Neuronal stem cell (in vitro differentiated cells): ENCODE measurements around the gene ANKS1B.

Experiments used
- DNase-seq: peaks from one replicate; pipeline ENCODE4 v3.0.0-alpha.2; 2013; ENCODE audit warnings: low spot score
- H2AFZ ChIP-seq: one replicate; pipeline ENCODE4 v1.6.1; 2013; ENCODE audit warnings: mild to moderate bottlenecking, low read length, inconsistent platforms
- H2AK5ac ChIP-seq: 2 replicates; pipeline ENCODE4 v1.6.1; 2013; ENCODE audit warnings: low read depth, mild to moderate bottlenecking, inconsistent platforms, low read length, moderate library complexity, mixed read lengths
- H2BK120ac ChIP-seq: 2 replicates; pipeline ENCODE4 v1.6.1; 2013; ENCODE audit warnings: low read depth, mild to moderate bottlenecking, inconsistent platforms, low read length, moderate library complexity, mixed read lengths
- H2BK12ac ChIP-seq: one replicate; pipeline ENCODE4 v1.6.1; 2013; ENCODE audit warnings: low read length, inconsistent platforms
- H2BK15ac ChIP-seq: 2 replicates; pipeline ENCODE4 v1.6.1; 2013; ENCODE audit warnings: mild to moderate bottlenecking, low read length, inconsistent platforms, mixed read lengths
- H2BK5ac ChIP-seq: one replicate; pipeline ENCODE4 v1.6.1; 2013; ENCODE audit warnings: inconsistent platforms, mild to moderate bottlenecking, low read length, moderate library complexity
- H3K14ac ChIP-seq: one replicate; pipeline ENCODE4 v1.6.1; 2013; ENCODE audit warnings: low read length, inconsistent platforms
- H3K18ac ChIP-seq: 2 replicates; pipeline ENCODE4 v1.6.1; 2013; ENCODE audit warnings: low read length, inconsistent platforms
- H3K23ac ChIP-seq: 2 replicates; pipeline ENCODE4 v1.6.1; 2013; ENCODE audit warnings: low read depth, mild to moderate bottlenecking, mixed read lengths, low read length, inconsistent platforms; ENCODE audit not compliant: poor library complexity
- H3K27ac ChIP-seq: replicated peaks from 3 replicates; pipeline ENCODE4 v1.5.1; 2013; ENCODE audit warnings: low read length, inconsistent platforms
- H3K27me3 ChIP-seq, 3 experiments: 2 replicates each; pipeline ENCODE4 v1.6.1; 2013; ENCODE audit warnings: low read length in 3 of 3, mild to moderate bottlenecking in 2 of 3, inconsistent platforms in 1 of 3, low read depth in 1 of 3, mixed read lengths in 1 of 3, moderate library complexity in 1 of 3; ENCODE audit not compliant: control insufficient read depth in 3 of 3, insufficient read depth in 3 of 3
- H3K36me3 ChIP-seq, 2 donors: replicated peaks in 1 of 2; 2 replicates each; pipeline ENCODE4 v1.6.1; 2013; ENCODE audit warnings: low read length in 2 of 2; ENCODE audit not compliant: control insufficient read depth in 2 of 2, insufficient read depth in 2 of 2
- H3K4ac ChIP-seq: 2 replicates; pipeline ENCODE4 v1.6.1; 2013; ENCODE audit warnings: inconsistent platforms, mild to moderate bottlenecking, low read length, moderate library complexity
- H3K4me1 ChIP-seq, 2 donors: 1 replicate in 1 of 2; 2 replicates in 1 of 2; pipeline ENCODE4 v1.6.1; 2013; ENCODE audit warnings: low read length in 2 of 2, low read depth in 1 of 2; ENCODE audit not compliant: control insufficient read depth in 2 of 2, insufficient read depth in 1 of 2
- H3K4me2 ChIP-seq: one replicate; pipeline ENCODE4 v1.6.1; 2013; ENCODE audit warnings: mild to moderate bottlenecking, low read length, inconsistent platforms; ENCODE audit not compliant: insufficient read depth, poor library complexity, severe bottlenecking
- H3K4me3 ChIP-seq, 2 donors: 2 replicates each; pipeline ENCODE4 v1.5.1; 2013; ENCODE audit warnings: low read length in 2 of 2, mild to moderate bottlenecking in 2 of 2, inconsistent platforms in 1 of 2, moderate library complexity in 1 of 2
- H3K79me1 ChIP-seq: one replicate; pipeline ENCODE4 v1.6.1; 2013; ENCODE audit warnings: low read depth, mild to moderate bottlenecking, inconsistent platforms, low read length, moderate library complexity
- H3K9ac ChIP-seq: one replicate; pipeline ENCODE4 v1.6.1; 2013; ENCODE audit warnings: mild to moderate bottlenecking, low read depth, low read length, inconsistent platforms; ENCODE audit not compliant: poor library complexity
- H3K9me3 ChIP-seq, 2 donors: replicated peaks in 1 of 2; 2 replicates each; pipeline versions ENCODE3 to v1.6.1; 2013; ENCODE audit warnings: low read length in 2 of 2, mild to moderate bottlenecking in 2 of 2, inconsistent platforms in 1 of 2, low read depth in 1 of 2, mixed read lengths in 1 of 2, moderate library complexity in 1 of 2; ENCODE audit not compliant: control insufficient read depth in 2 of 2, insufficient read depth in 1 of 2
- H4K8ac ChIP-seq: one replicate; pipeline ENCODE4 v1.6.1; 2013; ENCODE audit warnings: low read depth, mild to moderate bottlenecking, inconsistent platforms, low read length, moderate library complexity
- H4K91ac ChIP-seq: one replicate; pipeline ENCODE4 v1.6.1; 2013; ENCODE audit warnings: low read length, low read depth, mild to moderate bottlenecking, inconsistent platforms; ENCODE audit not compliant: poor library complexity
- WGBS, 2 donors: extraction: QIAGEN DNeasy Blood & Tissue Kit; methylation state at CpG; one replicate each; pipeline ENCODE4 v1.1.7; 2013; ENCODE audit warnings: missing lambda C conversion rate in 2 of 2, mixed read lengths in 1 of 2; ENCODE audit not compliant: insufficient read length in 2 of 2, insufficient replicate concordance in 1 of 2; ENCODE audit errors: extremely low coverage in 2 of 2; 5-methylcytosine and 5-hydroxymethylcytosine counted together

ANKS1B gene

GRCh38 chr12:99898645-99899044 is 86.1 kb downstream of the ANKS1B start:
- Histone ChIP-seq H3K4me3 (no peak overlapping the region), H3K23ac (no peak overlapping the region), H2BK15ac (no peak overlapping the region), H3K27ac (no peak overlapping the region), H2BK12ac (no peak overlapping the region), H4K91ac (no peak overlapping the region), H2BK120ac (no peak overlapping the region), H3K79me1 (no peaks in the 10 kb centered on the region), H3K27me3 (no peaks in the 10 kb centered on the region), H3K9me3 (no peaks in the 10 kb centered on the region), H2BK5ac (no peak overlapping the region), H4K8ac (no peak overlapping the region), H3K9ac (no peak overlapping the region), H2AFZ (no peak overlapping the region), H3K4me2 (no peak overlapping the region), H3K14ac (no peak overlapping the region), H3K18ac (no peak overlapping the region), H2AK5ac (no peak overlapping the region), H3K36me3 (no peaks in the 10 kb centered on the region), H3K4ac (no peak overlapping the region), H3K4me1 (no peaks in the 10 kb centered on the region)
- no CpG with 5 or more reads among the region's 5 CpGs for WGBS, 2 donors
- DNase-seq, result no peak

DNA sequence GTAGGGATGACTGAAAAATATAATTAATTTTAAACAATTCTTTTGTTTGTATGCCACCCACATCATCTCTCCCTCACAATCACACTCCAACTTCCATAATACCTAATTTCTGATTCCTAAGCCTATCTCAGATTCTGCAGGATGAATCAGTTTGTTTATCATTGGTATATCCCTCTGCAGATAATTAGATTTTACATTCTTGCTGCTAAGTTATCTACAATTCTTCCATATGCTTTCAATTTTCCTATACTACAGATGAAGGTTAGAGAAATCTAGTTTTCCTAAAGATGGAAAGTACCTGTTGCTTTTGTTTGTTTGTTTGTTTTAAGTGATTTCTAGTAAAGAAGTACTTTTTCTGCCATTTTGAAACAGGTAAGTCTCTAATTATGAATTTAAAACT is 105.3 kb downstream of the ANKS1B start:
- no peak for DNase-seq
- no peak overlapping the region for H3K23ac ChIP-seq
- no peak overlapping the region for H2BK12ac ChIP-seq
- no peaks in the 10 kb centered on the region for H3K79me1 ChIP-seq
- no peak overlapping the region for H2AFZ ChIP-seq
- H3K36me3 ChIP-seq, result no peaks in the 10 kb centered on the region
- no peak overlapping the region for H4K91ac ChIP-seq
- H4K8ac ChIP-seq, result no peak overlapping the region
- no peak overlapping the region for H2BK5ac ChIP-seq
- no peak overlapping the region for H3K27ac ChIP-seq
- H3K4me2 ChIP-seq, result no peak overlapping the region
- H2BK120ac ChIP-seq, result no peak overlapping the region
- no peaks in the 10 kb centered on the region for H3K4me1 ChIP-seq
- no peak overlapping the region for H3K4me3 ChIP-seq
- H2BK15ac ChIP-seq, result no peak overlapping the region
- H2AK5ac ChIP-seq, result no peak overlapping the region
- H3K18ac ChIP-seq, result no peak overlapping the region
- no peak overlapping the region for H3K4ac ChIP-seq
- H3K9me3 ChIP-seq, result no peaks in the 10 kb centered on the region
- H3K9ac ChIP-seq, result no peak overlapping the region
- H3K27me3 ChIP-seq, result no peaks in the 10 kb centered on the region
- no peak overlapping the region for H3K14ac ChIP-seq

DNA sequence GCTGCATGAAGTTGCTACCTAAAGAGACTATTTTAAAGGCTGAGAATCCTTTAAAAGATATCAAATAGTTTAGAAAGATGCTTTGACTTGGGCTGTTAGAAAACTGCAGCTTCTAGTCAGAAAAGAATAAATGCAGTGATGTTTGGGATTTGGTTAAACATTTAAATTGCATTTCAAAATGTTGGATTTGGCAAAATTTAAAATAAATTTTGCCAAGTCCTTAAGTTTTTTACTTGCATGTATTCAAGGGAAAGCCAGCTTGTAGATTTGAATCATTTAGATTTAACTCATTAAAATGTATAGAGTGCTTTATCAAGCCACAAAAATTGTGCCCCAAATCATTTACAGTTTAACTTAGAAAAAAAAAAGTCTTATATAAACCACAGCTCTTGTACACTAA is 109.7 kb downstream of the ANKS1B start:
- Histone ChIP-seq H2AFZ (no peak overlapping the region), H3K27ac (no peak overlapping the region), H3K27me3 (no peaks in the 10 kb centered on the region), H3K4me1 (no peaks in the 10 kb centered on the region), H3K4me3 (no peak overlapping the region), H2BK5ac (no peak overlapping the region), H3K4me2 (no peak overlapping the region), H3K9me3 (no peaks in the 10 kb centered on the region), H2BK120ac (no peak overlapping the region), H4K91ac (no peak overlapping the region), H3K9ac (no peak overlapping the region), H3K79me1 (no peaks in the 10 kb centered on the region), H3K36me3 (no peaks in the 10 kb centered on the region), H4K8ac (no peak overlapping the region), H2BK15ac (no peak overlapping the region), H3K23ac (no peak overlapping the region), H3K14ac (no peak overlapping the region), H2BK12ac (no peak overlapping the region), H3K4ac (no peak overlapping the region), H2AK5ac (no peak overlapping the region), H3K18ac (no peak overlapping the region)
- no peak for DNase-seq

GRCh38 chr12:99870085-99870484 is 114.7 kb downstream of the ANKS1B start:
- no peak overlapping the region for H2AFZ ChIP-seq
- H3K36me3 ChIP-seq, result no peaks in the 10 kb centered on the region
- no peak overlapping the region for H3K18ac ChIP-seq
- H3K4me1 ChIP-seq, result no peaks in the 10 kb centered on the region
- H3K23ac ChIP-seq, result no peak overlapping the region
- no peaks in the 10 kb centered on the region for H3K9me3 ChIP-seq
- no peak overlapping the region for H2BK120ac ChIP-seq
- H2BK5ac ChIP-seq, result no peak overlapping the region
- H3K4me2 ChIP-seq, result no peak overlapping the region
- no peaks in the 10 kb centered on the region for H3K27me3 ChIP-seq
- H3K9ac ChIP-seq, result no peak overlapping the region
- no peaks in the 10 kb centered on the region for H3K79me1 ChIP-seq
- no CpG with 5 or more reads among the region's 5 CpGs for WGBS, 2 donors
- no peak overlapping the region for H3K27ac ChIP-seq
- no peak overlapping the region for H3K14ac ChIP-seq
- no peak overlapping the region for H4K91ac ChIP-seq
- H4K8ac ChIP-seq, result no peak overlapping the region
- DNase-seq, result no peak
- no peak overlapping the region for H3K4me3 ChIP-seq
- H2AK5ac ChIP-seq, result no peak overlapping the region
- no peak overlapping the region for H2BK15ac ChIP-seq
- H2BK12ac ChIP-seq, result no peak overlapping the region
- H3K4ac ChIP-seq, result no peak overlapping the region
